HG02852 (cell line): ENCODE measurements around the gene MYBBP1A.

Experiments
- ATAC-seq: cut with Tn5 transposase; IDR thresholded peaks from one replicate; pipeline ENCODE4 v1.9.1; 2021; ENCODE audit warnings: mild to moderate bottlenecking, moderate library complexity; ENCODE audit not compliant: unreplicated experiment

The MYBBP1A gene

DNA sequence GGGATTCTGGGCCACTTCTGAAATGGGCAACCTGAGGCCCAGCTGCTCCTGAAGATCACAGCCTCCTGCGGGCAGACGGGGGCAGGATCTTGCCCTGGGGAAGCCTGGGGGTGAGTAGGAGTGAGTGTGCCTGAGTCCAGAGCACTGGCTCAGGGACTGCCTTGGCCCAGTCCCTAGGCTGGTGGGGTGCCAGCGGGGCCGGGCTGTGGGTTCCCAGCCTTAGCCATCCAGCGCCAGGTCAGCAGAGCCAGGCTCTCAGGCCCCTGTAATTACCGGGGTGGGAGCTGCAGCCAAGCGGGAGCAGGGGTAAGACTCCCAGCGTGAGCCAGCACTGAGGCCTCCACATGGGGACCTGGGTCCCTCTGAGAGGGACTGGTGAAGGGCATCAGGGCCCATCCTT, 48.3 kb downstream of the MYBBP1A start:
- no peak for ATAC-seq

DNA sequence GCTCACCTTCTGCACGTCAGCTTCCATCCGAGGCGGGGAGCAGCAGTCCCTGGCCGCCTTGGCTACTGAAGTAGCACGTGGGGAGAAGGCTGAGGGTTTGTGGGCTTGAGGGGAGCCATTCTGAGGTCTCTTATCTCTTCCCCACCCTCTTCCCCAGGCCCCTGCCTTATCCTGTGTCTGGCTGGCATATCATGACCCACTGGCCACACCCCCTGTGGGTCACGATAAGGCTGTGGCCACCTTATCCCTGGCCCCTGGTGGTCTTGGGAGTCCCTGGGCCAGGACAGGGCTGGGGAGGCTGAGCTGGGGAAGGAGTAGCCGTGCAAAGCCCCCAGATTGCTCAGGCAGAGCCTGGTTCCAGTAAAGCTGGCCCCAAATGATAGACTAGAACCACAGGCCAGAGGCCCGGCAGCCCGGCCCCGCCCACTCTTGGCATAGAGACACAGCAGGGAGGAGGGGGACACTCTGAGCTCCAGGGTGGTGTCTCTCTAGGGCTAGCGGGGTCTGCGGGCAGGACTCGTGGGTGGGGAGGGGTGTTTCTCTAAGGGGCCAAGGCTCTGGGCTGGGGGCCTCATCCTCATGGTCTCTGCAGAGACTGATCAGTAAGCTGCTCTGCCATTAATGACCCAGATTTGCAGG, 48.9 kb downstream of the MYBBP1A start:
- no peak for ATAC-seq

DNA sequence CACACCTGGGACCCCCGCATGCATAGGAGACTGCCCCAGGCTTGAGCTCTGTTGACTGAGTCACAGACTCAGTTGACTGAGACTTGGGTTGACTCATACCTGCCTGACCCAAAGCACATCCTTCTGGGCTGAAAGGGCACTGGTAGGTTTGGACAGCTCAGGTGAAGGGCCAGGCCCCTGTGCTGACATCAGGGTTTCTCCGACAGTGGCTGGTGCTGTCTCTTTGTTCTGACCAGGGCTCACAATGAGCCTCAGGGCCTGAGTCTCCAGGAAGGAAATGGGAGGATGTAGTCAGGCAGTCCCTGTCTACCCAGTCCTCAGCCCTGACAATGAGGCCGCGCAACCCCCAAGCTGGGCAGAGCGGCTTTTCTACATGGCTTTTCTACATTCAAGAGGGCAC, 50.0 kb downstream of the MYBBP1A start:
- no peak for ATAC-seq

DNA sequence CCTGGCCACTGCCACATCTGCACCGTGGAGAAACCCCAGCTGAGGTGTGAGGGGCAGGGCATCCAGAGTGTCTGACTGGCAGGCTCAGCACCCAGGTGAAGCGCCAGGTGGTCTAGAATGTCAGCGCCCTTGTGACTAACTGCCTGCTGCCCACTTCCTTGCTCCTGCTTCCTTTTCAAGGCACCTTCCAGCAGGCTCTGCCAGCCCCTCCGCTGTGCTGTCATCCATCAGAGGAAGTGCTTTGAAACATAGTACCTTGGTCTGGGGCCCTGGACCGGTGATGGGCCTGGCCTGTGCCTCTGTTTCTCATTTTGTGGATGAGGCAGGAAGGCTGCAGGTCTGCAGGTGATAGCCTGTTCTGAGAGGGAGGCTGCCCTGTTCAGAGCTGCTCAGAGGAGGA, 51.0 kb downstream of the MYBBP1A start:
- ATAC-seq: no peak

DNA sequence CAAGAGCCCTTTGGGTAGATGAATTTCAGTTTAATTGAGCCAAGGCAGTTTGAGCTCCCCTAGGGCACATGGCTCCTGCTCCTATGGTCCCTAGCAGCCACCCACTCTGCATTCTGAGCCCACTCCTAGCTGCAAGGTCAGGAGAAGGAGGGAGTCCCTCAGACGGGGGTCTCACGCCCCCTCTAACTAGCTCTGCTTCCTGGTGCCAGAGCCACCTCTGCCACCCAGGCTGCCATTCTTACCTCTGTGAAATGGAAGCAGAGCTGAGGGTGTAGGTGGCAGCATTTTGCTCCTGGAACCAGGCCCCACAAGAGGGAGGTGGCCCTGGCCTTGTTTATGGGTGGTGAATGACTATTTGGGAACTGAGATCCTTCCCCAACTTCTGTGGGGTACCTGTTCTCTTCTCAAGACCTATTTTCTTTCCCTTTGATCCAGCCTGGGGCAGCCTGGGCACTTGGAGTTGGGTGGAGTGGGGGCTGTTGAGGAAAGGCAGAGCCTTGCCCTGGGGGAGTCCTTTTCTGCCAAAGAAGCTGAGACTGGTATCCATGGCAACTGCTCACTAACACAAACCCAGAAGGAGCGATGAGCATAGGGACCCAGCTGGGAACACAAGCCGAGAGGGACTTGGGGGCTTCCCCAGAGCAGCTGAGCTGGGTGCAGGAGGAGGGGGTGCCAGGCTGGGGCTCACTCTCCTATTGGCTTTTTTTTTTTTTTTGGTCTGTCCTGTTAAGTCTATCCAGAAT, 51.7 kb downstream of the MYBBP1A start:
- no peak for ATAC-seq

DNA sequence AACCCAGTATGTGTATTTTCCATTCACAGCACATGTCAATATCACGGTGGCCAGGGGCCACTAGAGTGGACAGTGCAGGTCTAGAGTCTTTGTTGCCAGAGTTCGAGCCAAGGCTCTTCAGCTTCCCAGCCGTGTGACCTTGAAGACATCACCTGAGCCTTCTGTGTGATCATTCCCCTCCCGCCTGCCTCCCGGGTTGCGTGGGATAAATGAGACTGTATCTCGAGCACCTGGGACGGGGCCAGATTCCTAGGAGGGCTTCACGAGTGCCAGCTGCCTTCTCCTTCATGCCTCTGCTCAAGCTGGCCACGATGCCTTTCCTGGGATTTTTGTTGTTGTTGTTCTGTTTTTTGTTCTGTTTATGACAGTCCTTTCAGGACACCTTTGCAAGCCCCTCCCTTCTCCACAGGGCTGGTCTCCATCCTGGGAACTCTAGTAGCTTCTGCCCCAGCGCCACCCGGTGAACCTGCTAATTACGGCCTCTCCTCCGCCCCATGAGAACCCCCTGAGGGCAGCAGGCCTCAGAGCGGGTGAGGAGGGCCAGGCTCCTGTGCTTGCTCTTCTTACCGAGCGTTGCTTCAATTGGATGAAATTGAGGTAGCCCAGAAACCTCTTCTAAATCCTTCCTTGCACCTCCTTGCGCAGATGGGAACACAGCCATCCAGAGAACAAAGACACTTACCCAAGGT, 52.6 kb downstream of the MYBBP1A start:
- ATAC-seq: no peak

DNA sequence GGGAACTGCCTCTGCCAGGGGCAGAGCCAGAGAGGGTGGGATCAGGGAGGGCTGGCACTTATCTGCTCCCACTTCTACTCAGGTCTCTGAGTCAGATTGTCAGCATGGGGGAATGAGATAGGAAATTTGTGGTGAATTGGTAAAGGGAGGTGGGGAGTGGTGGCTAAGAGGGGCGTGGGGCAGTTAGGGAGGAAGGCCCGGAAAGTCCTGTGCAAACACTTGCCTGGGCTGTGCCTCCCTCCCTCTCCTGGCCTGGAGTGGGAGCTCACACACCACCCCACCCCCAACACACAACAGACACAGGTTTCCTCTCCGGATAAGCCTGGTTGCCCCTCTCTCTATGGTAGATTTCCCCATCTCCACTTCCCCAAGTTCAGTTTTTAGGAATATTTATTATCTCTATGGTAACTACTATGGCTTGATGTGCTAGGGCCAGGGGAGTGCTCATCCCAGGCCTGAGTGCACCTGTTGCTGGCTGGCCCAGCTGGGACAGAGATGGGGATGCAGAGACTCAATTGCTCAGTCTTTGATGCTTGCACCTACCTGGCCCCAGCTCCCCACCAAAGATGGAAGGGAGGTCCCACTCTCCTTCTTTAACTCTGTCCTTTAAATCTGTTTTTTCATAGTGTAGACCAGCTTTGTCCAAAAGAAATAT, 53.8 kb downstream of the MYBBP1A start:
- no peak for ATAC-seq

DNA sequence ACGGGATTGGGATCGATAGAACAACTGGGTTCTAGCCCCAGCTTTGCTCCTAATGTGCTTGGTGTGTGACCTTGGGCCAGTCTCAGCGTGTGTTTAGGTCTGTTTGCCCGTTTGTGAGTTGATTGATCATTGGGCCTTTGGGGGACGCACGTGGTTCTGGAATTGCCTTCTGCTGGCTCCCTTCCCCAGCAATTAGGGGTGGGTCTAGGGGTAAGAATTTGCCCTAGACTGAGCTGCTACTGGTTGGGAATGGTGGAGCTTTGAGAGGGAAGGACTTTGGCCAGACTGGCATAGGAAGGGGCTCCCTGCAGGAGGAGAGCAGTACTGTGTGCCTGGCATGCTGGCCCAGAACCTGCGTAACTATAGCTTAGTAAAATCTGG, 55.0 kb downstream of the MYBBP1A start:
- no peak for ATAC-seq

DNA sequence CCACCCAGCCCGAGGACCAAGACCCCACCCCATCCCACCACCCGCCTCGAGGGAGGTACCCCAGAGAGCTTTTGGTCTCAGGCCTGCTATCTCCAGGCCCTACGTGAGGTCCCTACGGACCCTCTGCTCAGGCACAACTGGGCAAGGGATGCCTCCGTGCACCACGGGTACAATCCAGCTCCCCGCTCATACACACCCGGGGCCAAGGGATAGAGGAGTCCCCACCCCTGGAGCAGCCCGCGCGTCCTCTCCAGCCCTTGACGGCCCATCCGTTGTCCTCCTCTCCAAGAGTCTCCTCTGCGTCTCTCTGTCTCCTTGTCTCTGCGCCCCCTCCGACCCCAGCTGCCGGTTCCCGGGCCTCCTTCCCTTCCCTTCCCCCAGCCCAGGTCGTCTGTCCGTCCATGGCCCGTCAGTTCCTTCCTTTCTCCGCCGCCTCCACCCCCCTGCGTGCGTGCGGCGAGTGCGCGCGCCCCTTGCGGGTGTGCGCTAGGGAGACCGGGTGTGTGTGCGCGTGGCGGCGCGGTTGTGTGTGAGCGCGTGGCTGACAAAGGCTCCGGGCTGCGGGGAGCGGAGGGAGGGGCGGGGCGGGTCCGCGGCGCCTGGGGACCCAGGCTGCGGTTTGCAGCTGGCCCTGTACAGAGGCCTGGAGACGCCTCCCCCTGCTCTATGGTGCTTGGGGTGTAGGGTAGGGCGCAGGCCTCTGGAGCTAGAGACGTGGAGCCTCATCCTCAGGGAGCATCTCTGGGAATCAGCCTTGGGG, 55.6 kb downstream of the MYBBP1A start:
- no peak for ATAC-seq

DNA sequence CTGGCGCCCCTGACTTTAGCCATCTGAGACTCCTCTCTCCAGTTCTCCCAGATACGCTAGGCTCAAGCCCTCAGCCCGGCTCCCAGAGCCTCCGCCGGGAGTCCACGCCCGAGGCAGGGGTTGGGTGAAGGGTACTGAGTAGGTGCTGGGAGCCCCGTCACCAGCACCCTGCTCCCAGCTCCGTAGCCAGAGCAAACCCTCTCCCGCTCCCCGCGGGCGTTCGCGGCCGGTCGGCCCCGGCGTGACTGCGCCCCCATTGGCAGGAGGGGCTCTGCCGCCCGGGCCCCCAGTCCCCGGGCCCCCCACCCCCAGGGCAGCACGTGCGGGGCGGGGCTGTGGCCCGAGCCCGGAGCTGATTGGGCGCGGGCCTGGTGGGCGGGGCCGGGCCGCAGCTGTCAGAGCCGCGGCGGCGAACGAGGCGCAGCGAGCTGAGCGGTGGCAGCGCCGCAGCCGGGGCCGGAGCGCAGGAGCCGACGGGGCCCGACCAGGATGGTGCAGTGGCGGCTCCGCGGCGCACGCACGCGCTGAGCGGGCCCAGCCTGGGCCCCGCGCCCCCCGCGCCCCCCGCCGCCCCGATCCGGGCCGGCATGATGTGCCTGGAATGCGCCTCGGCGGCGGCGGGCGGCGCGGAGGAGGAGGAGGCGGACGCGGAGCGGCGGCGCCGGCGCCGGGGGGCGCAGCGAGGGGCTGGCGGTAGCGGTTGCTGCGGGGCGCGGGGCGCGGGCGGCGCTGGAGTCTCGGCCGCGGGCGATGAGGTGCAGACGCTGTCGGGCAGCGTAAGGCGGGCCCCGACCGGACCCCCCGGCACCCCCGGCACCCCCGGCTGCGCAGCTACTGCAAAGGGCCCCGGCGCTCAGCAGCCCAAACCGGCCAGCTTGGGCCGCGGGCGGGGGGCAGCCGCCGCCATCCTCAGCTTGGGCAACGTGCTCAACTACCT, 56.5 kb downstream of the MYBBP1A start, which contains the start of gene SPNS2:
Gene SPNS2, plus strand, starts transcription at position 421 of the 937 bp plus-strand sequence. Its CDS starts 167 bp downstream, at position 588.
- peak; percentile 65 for ATAC-seq

DNA sequence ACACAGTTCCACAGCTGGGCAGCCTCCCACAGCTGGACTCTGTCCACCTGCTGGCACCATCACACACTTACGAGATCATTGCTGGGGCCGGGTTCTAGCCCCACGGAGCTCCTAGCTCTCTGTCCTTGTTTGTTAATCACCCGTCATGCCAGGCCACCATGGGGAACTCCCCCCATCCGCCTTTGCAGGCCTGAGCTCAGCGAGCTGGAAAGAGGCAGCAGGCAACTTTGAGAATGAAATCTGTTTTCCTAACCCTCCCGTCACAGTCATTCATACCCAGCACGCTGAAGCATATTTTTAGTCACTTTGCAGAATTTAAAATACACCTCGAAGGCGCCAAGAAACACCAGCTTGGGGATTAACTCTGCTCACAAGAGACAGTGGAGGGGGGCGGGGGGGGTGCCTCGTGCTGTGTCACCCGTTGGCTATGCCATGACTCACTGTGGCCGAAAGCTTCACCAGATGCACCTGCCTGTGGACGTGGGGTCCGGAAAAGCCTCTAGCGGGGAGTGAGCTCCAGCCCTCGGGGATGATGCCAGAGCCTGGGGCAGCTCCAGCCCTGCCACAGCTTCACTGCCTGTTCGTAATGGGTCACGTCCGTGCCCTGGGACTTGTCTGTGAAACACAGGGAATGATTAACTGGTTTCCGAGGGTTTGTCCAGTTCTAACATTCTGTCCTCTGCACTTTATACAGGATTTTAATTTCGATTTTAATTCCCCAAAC, 57.9 kb downstream of the MYBBP1A start:
- no peak for ATAC-seq

DNA sequence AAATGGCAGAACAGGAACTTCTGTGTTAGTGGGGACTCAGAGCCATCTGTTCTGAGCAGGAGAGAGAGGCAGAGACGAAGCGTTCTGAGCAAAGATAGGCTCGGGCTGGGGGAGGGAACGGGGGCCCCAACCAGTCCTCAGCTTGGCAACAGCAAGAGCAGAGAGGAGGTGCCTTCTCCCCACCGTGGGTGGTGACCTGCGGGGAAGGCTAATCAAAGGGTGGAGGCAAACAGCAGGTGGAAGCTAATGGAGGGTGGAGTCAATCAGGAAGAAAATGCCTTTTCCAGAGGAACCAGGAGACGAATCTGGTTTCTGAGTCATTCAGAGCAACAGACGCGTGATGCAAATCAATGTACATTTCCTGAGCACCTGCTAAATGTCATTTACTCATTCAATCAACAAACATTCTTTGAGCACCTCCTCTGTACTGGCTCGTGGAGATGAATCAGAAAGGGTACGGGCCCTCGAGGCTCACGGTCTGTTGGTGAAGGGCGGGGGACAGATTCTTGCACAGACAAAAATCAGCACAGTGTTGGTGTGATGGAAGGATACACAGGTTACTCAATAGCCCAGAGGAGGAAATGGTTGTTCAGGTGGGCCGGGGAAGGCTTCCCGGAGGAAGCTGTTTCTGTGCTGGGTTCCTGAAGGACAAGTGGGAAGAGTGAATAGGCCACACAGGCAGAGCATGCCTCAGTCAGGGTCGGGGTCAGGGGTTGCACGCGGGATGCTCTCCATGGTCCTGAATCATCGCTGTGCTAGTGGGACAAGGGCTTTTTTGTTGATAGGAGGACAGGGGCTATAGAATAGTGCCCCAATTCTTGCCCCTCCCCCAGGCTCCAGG, 62.2 kb downstream of the MYBBP1A start:
- no peak for ATAC-seq

DNA sequence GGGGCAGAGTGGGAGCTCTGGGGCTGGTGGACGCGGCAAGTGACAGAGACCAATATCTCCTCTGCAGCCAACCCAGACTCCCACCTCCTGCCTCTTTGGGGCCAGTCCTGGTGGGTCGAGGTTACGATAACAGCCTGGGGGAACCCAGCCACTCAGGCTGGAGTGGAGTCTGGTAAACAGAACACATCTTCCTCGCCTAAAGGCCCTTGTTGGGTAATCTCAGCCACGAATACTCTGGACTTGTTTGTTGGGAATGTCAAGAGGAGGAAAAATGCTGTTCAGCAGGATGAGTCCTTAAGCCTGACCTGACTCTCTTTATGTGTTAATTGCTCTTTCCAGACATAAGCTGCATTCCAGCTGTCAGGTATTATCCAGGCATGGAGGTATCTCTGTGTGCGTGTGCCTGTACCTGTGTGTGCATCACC, 64.5 kb downstream of the MYBBP1A start:
- ATAC-seq: no peak

DNA sequence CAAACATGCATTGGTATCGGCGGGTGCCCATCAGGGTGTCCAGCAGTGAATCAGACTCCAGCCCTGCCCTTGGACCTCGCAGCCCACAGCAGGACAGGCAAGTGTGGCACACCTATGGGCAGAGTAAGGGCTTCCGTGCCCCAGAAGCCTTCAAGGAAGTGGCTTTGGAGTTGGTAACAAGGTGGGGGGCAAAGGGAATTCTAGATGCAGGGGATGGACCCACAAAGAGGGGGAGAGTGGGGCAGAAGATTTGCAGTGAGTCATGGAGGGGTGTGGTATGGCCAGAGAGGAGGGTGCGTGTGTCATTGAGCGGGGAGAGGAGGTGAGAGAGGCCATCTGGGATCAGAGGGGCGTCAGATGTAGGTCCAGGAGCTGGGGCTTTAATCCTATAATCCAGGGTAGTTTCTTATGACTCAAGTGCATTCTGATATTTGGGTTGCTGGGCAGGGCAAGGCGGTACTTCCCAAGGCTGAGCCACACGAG, 65.0 kb downstream of the MYBBP1A start:
- ATAC-seq: no peak

DNA sequence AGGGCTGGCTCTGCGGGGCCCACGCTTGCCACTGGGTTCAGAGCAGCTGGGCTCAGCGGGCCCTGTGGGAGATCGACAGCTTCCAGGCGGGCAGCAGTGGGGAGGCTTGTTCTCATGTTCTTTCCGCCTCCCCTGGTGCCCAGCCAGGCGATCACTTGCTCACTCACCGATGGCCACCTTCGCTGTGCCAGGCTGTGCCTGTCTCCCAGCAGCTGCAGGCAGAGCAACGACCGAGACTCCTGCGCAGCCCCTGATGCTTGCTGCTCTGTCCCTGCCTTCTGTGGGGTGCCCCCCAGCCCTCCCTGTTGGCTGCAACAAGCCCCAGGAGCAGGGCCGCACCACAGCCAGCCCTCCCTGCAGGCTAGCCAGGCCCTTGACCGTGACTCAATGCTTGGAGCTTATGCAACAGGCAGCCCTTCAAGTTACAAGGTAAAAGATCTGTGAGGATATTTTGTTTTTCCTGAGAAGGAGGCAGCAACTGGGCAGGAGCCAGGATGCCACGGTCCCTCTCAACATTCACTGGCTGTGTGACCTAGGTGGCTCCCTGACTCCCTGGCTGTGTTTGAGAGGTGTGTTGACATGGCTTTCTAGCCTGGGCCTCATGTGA, 66.1 kb downstream of the MYBBP1A start:
- ATAC-seq: no peak
